ENCODE measurements around the gene SRGAP3.
"Not testable (repeated sequence)": the region's sequence is repeated elsewhere in the genome, so short reads cannot be mapped to it uniquely, and the experiment has no call there.

Gene SRGAP3

DNA sequence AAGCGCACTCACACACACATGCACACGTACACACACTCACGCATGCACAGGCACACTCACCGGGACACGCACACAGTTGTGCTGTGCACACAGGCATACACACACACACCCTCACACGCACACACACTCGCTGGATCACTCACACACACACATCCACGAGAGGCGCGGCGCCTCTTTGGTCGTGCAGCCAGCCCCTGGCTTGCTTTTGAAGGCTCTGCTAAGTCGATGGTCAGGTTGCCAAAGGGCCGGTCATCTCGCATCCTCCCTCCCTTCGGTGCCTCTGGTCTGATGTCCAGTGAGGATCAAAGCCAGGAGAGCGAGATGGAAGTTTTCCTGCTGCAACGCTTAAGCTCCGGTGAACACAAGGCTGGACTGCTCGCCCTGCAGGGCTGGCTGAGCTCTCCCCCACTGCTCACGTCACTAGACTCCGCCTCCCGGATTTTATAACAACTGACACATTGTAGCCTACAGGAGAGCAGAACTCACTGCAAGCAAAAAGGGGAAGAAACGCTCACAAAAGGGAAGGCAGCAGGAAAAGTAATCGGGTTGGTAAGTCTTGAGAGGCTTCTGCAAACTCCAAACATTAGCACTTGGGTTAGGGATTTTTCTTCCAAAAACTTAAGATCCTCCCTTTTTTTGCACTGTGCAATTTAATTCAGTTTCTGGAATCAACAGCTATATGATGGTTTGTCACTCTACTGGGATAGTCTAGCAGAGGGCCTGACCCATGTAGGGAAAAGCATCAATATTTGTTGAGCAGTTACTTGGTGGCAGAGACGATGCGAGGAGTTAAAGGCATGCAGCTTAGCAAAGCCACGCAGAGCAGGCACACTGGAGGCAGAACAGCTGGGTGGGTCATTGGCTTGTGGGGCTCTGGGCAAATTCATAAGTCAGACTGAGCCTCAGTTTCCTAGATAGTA is at the start of gene SRGAP3:
TSS of gene SRGAP3 (minus strand) at position 374 of the 920 bp plus-strand sequence. CDS start 695 bp downstream, outside the sequence.
- peak; percentile 95 for DNase-seq (ENCODE audit: low read depth, low spot score)

DNA sequence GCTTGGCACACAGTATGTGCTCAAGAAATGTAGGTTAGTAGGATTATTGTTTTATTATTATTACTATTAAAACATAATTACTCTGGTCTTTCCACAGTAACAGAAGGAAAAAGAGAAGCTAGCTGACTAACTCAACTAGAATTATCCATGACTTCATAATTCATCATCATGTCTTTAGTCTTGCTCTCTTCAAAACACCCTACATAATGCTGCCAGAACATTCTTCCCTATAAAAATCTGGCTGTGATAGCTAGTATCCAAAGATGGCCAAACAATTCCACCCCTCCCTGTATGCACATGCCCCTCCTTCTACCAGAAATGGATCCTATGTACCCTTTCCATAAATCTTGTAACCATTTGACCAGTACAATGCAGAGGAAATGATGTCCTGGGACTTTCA is 48.8 kb upstream of the SRGAP3 start:
- no peak for DNase-seq (ENCODE audit: low read depth, low spot score)

- no peak for DNase-seq (ENCODE audit: low read depth, low spot score)
Observed at GRCh38 chr3:9296241-9296640, 46.8 kb upstream of the SRGAP3 start.

DNA sequence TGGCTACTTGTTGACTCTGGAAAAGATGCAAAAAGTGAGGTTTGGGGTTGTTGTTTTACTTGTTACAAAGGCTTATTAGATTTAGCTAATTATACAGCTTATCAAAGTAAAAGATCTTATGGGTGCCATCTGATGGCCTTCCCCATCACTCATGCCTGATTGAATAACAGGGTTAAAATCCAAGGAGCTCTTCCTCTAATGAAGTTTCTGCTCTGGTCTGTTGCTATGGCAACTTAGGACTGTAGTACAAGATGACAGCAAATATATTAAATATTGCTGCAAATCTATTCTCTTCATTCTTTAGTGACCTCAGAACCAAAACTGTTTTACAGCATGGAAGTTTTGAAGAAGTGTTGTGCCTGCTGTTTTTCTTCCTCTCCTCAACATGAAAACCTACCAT is 45.6 kb upstream of the SRGAP3 start:
- no peak for DNase-seq (ENCODE audit: low read depth, low spot score)

DNA sequence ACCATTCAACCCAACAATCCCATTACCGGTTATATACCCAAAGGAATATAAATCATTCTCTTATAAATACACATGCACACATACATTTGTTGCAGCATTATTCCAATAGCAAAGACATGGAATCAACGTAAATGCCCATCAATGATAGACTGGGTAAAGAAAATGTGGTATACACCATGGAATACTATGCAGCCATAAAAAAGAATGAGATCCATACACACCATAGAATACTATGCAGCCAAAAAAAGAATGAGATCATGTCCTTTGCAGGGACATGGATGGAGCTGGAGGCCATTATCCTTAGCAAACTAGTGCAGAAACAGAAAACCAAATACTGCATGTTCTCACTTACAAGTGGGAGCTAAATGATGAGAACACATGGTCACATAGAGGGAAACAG is 44.5 kb upstream of the SRGAP3 start:
- not testable (repeated sequence) for DNase-seq (ENCODE audit: low read depth, low spot score)

- DNase-seq (ENCODE audit: low read depth, low spot score), result no peak
Observed at GRCh38 chr3:9293076-9293475, 43.6 kb upstream of the SRGAP3 start.

GRCh38 chr3:9292516-9292915 is 43.1 kb upstream of the SRGAP3 start:
- no peak for DNase-seq (ENCODE audit: low read depth, low spot score)

GRCh38 chr3:9291821-9292410 is 42.5 kb upstream of the SRGAP3 start:
- no peak for DNase-seq (ENCODE audit: low read depth, low spot score)

DNA sequence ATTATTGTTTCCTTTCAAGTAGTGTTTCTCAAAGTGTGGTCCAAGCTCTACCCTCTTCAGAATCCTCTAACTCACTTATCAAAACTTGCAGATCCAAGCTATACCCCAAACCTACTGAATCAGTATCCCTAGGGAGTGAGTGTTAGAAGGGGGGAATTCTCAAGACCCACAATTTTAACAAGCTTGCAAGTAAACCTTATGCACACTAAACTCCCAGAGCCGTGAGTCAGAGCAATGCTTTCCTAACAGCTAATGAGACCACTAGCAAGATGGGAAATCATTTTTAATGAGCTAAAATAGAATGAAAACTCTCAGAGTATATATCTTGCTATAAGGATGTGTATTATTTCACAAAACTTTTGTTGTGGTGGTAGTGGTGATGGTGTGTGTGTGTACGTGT is 41.1 kb upstream of the SRGAP3 start:
- no peak for DNase-seq (ENCODE audit: low read depth, low spot score)

DNA sequence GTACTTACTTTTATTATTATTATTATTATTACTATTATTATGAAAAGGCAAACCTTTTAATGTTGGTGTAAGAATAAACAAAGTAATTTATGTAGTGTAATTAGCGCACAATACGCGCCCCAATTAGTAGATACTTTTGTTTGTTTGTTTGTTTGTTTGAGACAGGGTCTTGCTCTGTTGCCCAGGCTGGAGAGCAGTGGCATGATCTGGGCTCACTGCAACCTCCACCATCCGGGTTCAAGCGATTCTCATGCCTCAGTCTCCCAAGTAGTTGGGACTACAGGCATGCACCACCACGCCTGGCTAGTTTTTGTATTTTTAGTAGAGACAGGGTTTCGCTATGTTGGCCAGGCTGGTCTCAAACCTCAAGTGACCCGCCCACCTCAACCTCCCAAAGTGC is 32.1 kb upstream of the SRGAP3 start:
- not testable (repeated sequence) for DNase-seq (ENCODE audit: low read depth, low spot score)

DNA sequence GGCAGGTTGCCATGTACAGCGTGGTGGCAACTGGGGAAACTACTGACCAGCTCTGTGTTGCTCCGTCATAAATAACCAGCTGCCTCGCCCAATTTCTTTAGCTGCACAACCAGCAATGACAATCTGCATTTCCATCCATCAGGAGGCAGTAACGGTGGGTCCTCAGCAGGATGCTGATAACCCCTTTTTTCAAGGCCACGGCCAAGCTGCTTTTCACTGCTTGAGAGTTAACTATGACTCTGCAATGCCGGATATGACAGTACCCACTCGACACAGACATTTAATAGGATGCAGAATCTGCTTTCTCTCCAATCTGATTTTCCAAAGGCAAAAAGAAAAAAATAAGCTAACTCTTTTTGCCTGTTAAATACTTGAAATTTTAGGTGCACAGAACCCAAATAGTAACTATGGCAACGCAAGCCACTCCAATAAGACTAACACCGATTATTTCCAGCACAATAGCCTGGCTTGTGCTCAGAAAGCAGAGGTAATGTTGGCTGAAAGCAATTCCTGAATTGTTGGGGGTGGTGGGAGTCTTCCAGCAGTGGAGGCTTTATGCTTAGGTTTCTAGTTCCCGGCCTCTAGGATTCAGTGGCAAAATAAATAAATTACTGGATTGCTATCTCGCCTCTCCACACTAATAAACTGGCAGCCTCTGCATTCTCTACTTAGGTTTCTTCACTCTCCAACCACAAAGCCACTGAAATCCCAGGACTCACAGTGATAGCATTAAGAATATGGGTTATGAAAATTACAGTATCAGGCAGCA is 31.2 kb upstream of the SRGAP3 start:
- no peak for DNase-seq (ENCODE audit: low read depth, low spot score)

DNA sequence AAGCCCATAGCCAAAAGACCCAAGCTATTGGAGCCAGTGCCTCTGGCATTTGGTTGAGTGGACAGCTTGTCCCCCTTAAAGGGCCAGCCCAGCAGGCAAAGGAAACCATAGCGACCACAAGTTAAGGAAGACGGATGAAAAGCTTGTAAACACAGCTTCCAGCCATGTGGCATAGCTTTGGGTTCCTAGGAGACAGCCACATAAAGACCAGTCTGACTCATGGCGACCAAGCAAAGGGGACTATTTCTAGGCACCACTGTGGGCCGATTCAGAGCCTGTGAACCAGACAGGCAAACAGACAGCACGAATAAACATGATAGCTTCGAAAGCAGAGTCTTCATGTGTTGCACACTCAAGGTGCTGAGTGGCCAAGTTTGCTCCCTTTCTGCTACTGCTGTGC is 30.5 kb upstream of the SRGAP3 start:
- peak; percentile 46 for DNase-seq (ENCODE audit: low read depth, low spot score)

DNA sequence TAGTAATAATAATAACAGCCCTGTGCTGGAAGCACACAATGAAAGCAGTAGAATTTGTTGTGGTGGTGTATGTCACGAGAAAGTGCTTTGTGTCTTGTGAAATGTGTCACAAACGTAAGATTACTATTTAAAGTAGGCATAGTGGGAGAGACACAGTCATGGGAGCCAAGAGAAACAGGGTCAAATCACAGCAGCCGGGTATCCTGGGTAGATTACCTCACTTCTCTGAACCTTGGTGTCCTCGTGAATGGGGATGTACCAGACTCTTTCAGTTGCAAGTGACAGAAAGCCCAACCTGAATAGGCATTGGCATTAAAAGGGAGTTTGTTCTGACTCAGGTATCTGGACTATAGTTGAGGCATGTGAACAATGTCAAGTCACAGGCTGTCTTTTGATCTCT is 29.1 kb upstream of the SRGAP3 start:
- no peak for DNase-seq (ENCODE audit: low read depth, low spot score)

DNA sequence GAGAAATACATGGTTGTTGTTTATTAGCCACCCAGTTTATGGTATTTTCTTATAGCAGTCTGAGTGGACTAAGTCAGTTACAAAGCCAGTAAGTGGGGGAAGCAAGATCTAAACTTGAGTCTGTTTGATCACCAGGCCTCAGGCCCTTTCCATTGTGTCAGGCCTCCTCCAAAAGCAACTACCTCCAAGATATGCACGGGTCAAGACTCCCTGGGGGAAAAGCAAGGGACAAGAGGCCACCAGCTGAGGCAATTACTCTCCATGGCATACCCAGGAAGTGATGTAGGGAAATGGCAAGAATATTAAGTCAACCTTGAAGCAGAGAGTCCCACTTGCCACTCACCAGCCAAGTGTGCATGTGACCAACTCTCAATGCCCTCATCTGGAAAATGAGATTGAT is 28.6 kb upstream of the SRGAP3 start:
- peak; percentile 69 for DNase-seq (ENCODE audit: low read depth, low spot score)

GRCh38 chr3:9276761-9277370 is 27.4 kb upstream of the SRGAP3 start:
- DNase-seq (ENCODE audit: low read depth, low spot score), result no peak

DNA sequence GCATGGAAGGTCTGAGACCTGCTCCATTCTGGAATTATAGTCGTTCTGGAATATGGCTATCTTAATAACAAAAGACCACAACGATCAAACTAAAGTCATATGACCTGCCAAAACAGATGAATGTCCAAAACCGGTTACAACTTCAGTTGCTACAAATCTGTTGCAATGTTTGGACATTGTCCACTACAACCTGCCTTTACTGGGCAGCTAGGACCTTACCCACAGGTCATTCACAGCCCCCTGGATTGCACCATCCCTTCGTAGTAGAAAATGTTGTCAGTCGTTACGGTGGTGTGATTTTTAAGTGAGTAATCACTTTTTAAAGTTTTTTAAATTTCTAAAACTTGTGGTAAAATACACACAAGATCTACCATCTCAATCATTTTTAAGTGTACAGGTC is 22.5 kb upstream of the SRGAP3 start:
- no peak for DNase-seq (ENCODE audit: low read depth, low spot score)

GRCh38 chr3:9270704-9271103 is 21.3 kb upstream of the SRGAP3 start:
- no peak for DNase-seq (ENCODE audit: low read depth, low spot score)

DNA sequence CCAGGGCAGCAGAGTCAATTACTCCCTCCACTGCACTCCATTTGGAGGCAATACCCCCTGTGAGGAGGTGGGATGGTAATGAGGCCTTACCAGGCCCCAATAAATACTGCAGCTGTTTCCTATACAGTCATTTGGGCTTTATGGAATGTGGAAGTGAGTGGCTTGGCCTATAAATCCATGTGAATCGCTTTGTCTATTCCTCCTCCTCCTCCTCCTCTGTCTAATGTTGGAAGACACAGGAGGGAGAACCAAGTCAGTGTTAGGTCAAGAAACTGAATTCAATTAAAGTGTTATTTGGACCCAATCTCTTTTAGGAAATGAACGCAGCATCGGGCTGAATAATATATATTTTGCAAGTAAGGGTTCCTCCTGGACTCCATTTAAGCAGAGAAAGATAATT is 17.3 kb upstream of the SRGAP3 start:
- no peak for DNase-seq (ENCODE audit: low read depth, low spot score)

DNA sequence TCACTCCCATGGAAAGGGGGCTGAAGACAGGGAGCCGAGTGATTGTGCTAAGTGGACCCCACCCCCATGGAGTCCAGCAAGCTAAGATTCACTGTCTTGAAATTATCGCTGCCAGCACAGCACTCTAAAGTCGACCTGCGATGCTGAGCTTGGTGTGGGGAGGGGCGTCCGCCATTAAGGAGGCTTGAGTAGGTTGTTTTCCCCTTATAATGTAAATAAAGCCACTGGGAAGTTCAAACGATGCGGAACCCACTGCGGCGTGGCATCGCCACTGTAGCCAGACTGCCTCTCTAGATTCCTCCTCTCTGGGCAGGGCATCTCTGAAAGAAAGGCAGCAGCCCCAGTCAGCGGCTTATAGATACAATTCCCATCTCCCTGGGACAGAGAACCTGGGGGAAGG is 10.9 kb upstream of the SRGAP3 start:
- DNase-seq (ENCODE audit: low read depth, low spot score), result peak; percentile 27

DNA sequence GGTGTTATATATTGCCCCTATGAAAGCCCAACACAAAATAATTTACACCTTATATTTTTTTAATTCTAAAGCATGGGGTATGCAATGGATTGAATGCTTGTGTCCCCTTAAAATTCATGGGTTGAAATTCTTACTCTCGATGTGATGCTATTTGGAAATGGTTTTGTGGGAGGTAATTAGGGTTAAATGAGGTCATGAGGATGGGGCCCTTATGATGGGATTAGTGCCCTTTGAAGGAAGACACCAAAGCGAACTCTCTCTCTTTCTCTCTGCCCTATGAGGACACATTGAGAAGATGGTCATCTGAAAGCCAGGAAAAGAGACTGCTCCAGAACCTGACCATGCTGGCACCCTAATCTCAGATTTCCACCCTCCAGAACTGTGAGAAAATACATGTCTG is 7.6 kb upstream of the SRGAP3 start:
- DNase-seq (ENCODE audit: low read depth, low spot score), result no peak

DNA sequence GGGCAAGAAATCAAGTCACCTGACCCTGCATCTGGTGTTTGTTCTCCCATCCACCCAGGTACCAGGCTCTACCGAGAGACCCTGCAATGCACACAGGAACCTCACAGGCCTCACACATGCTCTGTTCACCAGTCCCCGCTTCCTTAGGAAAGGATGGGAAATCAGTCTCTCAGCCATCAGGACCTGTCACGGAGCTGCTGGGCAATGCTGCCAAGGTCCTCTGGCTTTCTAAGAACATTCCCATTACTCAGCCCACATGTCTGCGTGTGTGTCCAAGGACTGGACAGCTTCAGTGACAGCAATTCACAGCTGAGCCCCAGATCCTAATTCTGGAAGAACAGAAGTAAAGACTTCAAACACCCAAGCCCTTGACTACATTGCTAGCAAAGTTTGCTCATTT is 6.5 kb upstream of the SRGAP3 start:
- DNase-seq (ENCODE audit: low read depth, low spot score), result no peak

GRCh38 chr3:9254764-9255163 is 5.3 kb upstream of the SRGAP3 start:
- no peak for DNase-seq (ENCODE audit: low read depth, low spot score)
